Endothelial cell of hepatic sinusoid (primary cell): ENCODE measurements around the gene PLEKHH2.

Source experiments
- in situ Hi-C: cut with HindIII; loops from 2 replicates; pipeline ENCODE4 v1.10.0; 2017; ENCODE audit warnings: low sequenced_read_pairs

The PLEKHH2 gene

GRCh38 chr2:43798300-43798699, 161.2 kb downstream of the PLEKHH2 start:
- in situ Hi-C loops = no loop called here

DNA sequence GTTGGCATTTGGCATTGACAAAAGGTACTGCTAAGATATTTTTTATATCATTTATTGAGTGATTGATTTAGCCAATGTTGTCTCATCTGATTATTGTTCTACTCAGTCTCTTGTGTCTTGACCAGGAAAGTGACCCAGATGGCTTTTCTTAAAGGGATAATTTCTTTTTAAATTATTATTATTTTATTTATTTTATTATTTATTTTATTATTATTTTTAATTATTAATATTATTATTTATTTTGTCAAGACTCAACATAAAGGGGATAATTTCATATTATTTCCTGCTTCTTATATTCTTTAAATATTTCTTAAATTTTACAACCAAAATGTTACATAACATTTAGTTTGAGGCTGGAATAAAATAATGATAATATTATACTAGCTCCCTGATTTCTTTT, 163.8 kb downstream of the PLEKHH2 start:
- in situ Hi-C loops = no loop called here

DNA sequence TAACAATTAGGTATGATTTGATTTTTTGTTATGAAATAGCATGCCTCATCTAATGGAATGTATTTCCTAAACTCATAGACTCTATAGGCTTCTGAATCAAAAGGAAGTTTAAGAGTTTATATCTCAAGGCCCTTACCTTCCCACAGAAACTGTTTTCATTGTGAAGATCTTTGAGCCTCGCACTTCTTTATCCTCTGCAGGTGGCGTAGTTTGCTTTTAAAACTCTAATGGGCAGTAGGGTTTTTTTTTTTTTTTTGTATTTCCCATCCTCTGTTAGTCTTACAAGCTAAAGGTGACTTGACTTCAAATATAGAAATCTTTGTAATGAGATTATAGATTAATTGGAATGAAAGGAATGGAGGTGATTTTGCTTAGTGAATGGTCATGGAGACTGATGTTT, 165.1 kb downstream of the PLEKHH2 start:
- in situ Hi-C loops = no loop called here

- in situ Hi-C loops = no loop called here
These were observed 166.1 kb downstream of the PLEKHH2 start for GRCh38 chr2:43803113-43803512.

DNA sequence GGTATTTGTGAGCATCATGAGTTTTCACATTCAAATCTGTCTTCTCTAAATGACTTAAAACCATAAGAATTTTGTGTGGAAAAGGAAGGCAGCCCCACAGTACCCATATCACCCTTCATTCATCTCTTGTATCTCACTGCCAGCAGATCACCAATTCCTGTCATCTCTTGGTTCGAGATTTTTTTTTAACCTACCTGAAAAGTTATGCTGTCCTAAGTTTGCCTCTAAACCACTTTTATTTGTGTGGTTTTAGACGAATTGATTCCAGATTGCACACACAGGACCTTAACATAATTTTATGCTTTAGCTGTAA, 169.6 kb downstream of the PLEKHH2 start:
- in situ Hi-C loops = no loop called here

GRCh38 chr2:43810452-43810851, 173.4 kb downstream of the PLEKHH2 start:
- in situ Hi-C loops = no loop called here

DNA sequence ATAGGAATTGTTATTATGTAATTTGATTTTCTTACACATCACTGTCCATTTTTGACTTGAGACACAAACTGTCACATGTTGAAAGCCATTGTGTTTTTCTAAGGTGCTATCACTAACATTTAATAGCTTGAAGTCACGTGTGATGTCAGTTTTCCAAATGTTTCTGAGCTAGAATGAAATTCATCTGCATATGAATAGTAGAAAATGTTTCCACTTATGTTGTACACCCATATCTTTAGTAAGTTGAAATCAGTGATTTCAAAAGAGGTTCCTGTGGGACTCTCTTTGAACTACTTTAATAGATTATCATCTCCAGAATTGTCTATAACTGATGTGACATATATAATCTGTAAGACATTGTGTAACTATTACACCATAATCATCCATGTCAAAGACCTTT, 173.8 kb downstream of the PLEKHH2 start:
- in situ Hi-C loops = no loop called here

- in situ Hi-C loops = no loop called here
These were observed 174.9 kb downstream of the PLEKHH2 start for GRCh38 chr2:43812006-43812405.

- in situ Hi-C loops = no loop called here
These were observed 175.9 kb downstream of the PLEKHH2 start for GRCh38 chr2:43812947-43813346.

DNA sequence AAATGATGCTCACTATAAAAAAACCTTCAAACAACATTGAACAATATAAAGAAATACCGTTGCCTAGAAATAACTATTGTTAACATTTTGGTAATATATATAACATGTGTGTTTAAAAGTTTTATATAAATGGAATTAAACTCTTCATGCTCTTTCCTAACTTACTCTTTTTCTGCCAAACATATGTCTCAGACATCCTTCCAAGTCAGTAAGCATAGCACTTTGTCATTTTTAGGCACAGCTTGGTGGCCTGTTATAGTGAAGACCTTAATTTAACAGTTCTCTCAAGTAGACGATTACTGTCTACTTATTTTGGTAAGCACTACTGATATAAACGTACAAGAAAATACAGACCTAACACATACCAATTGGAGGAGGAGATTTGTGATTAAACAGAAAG, 177.7 kb downstream of the PLEKHH2 start:
- in situ Hi-C loops = no loop called here
